Activated T-cell treated with anti-CD3 and anti-CD28 coated beads, Interleukin-2, amount 50 U/mL, for 48 hours (primary cell): ENCODE data around the gene VTN.

Experiments
- DNase-seq, 2 experiments: peaks; one replicate each; pipeline ENCODE4 v3.0.0-alpha.2; 2020

Gene VTN

GRCh38 chr17:28318759-28319597 lies 51.1 kb downstream of the VTN start, which contains the start of gene TMEM97:
Gene TMEM97, plus strand, starts transcription at chr17:28319200. Its CDS starts 40 bp downstream, at chr17:28319240.
- DNase-seq: peak; percentile 95

- DNase-seq: peak in 1 of 2 experiments; percentile 36
Measured at GRCh38 chr17:28317966-28318758, 51.9 kb downstream of the VTN start.
